Tibial artery (tissue), 4 donors: ENCODE measurements around the gene GDI1.

Experiments
- DNase-seq, 2 donors: peaks; one replicate each; pipeline ENCODE4 v3.0.0-alpha.2; 2019
- H3K27ac ChIP-seq, 2 donors: fragments of 200-600 bp; sonication (generic) in 1 of 2; 1 replicate in 1 of 2; 2 replicates in 1 of 2; pipeline ENCODE4 v1.5.1; 2018 to 2019; ENCODE audit warnings: mild to moderate bottlenecking in 1 of 2
- H3K27me3 ChIP-seq, 2 donors: fragments of 200-600 bp; sonication (generic) in 1 of 2; one replicate each; pipeline versions ENCODE4 v1.5.1 to v1.6.0; 2016 to 2019
- H3K36me3 ChIP-seq, 3 donors: fragments of 200-600 bp; sonication (generic) in 2 of 3; one replicate each; pipeline ENCODE4 v1.5.1; 2016 to 2019; ENCODE audit warnings: mild to moderate bottlenecking in 2 of 3
- H3K4me1 ChIP-seq, 4 donors: fragments of 200-600 bp; sonication (generic) in 2 of 4; 1 replicate in 3 of 4; 2 replicates in 1 of 4; pipeline ENCODE4 v1.5.1; 2016 to 2019
- H3K4me3 ChIP-seq, 2 donors: fragments of 200-600 bp; sonication (generic) in 1 of 2; 1 replicate in 1 of 2; 2 replicates in 1 of 2; pipeline ENCODE4 v1.5.1; 2018 to 2019; ENCODE audit warnings: mild to moderate bottlenecking in 2 of 2
- H3K9me3 ChIP-seq, 3 donors: fragments of 200-600 bp; sonication (generic) in 1 of 3; one replicate each; pipeline ENCODE4 v1.5.1; 2016 to 2019
- CTCF ChIP-seq, 2 experiments: fragments of 200-600 bp in 1 of 2; fragments of 450-650 bp in 1 of 2; IDR thresholded peaks; one replicate each; pipeline ENCODE4 v1.5.1; 2017 to 2019; ENCODE audit warnings: antibody characterized with exemption in 2 of 2, mild to moderate bottlenecking in 1 of 2, moderate library complexity in 1 of 2
- intact Hi-C: fragments of 100-400 bp; cut with DNase I; formaldehyde crosslinking; loops from one replicate; pipeline ENCODE4 v1.15.0; 2023; ENCODE audit warnings: low total_unique reads

GDI1 gene

DNA sequence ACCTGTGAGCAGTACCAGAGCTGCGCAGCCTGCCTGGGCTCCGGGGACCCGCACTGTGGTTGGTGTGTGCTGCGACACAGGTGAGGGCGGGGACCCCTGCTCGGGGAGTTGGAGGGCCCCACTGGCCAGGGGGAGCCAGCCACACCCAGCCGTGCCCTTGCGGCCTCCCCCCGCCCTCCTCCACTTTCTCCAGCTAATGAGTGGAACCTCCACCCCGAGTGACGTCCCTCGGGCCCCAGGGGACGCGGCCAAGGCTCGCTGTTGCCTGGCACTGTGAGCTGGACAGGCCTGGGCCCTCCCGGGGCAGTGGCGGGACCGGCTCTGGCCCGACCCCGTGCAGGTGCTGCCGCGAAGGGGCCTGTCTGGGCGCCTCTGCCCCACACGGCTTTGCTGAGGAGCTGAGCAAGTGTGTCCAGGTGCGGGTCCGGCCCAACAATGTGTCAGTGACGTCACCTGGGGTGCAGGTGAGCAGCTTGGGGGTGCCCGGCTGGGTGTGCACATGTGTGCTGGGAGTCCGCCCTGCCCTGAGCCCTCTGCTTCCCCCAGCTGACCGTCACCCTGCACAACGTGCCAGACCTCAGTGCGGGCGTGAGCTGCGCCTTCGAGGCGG lies 26.8 kb downstream of the GDI1 start:
- Histone ChIP-seq H3K4me1 (peaks cover 0 to 16% (median 12%) of the 10 kb centered on the region in 4 donors), H3K4me3 (no peak overlapping the region), H3K9me3 (no peaks in the 10 kb centered on the region), H3K27ac (no peak overlapping the region), H3K27me3 (no peaks in the 10 kb centered on the region), H3K36me3 (peaks cover 17 to 76% (median 30%) of the 10 kb centered on the region in 3 donors)
- TF ChIP-seq CTCF (IDR thresholded peaks at IDR 0.05), result no peak
- DNase-seq, result no peak
- intact Hi-C loops, result no loop called here

- H3K27ac ChIP-seq, result no peak overlapping the region
- no peaks in the 10 kb centered on the region for H3K27me3 ChIP-seq
- no peak for DNase-seq
- peaks cover 0 to 9% (median 4%) of the 10 kb centered on the region in 4 donors for H3K4me1 ChIP-seq
- peaks cover 21 to 87% (median 39%) of the 10 kb centered on the region in 3 donors for H3K36me3 ChIP-seq
- H3K4me3 ChIP-seq, result no peak overlapping the region
- intact Hi-C loops, result no loop called here
- no peak for TF ChIP-seq CTCF (IDR thresholded peaks at IDR 0.05)
- H3K9me3 ChIP-seq, result no peaks in the 10 kb centered on the region
Observed at GRCh38 chrX:154464806-154465365, 27.9 kb downstream of the GDI1 start.

GRCh38 chrX:154465601-154466000 lies 28.6 kb downstream of the GDI1 start:
- TF ChIP-seq CTCF (IDR thresholded peaks at IDR 0.05), result no peak
- no peaks in the 10 kb centered on the region for H3K9me3 ChIP-seq
- peaks cover 21 to 94% (median 46%) of the 10 kb centered on the region in 3 donors for H3K36me3 ChIP-seq
- no peak overlapping the region for H3K27ac ChIP-seq
- H3K27me3 ChIP-seq, result no peaks in the 10 kb centered on the region
- H3K4me1 ChIP-seq, result peaks cover 0 to 2% (median 0%) of the 10 kb centered on the region in 4 donors
- intact Hi-C loops, result no loop called here
- DNase-seq, result no peak
- no peak overlapping the region for H3K4me3 ChIP-seq

DNA sequence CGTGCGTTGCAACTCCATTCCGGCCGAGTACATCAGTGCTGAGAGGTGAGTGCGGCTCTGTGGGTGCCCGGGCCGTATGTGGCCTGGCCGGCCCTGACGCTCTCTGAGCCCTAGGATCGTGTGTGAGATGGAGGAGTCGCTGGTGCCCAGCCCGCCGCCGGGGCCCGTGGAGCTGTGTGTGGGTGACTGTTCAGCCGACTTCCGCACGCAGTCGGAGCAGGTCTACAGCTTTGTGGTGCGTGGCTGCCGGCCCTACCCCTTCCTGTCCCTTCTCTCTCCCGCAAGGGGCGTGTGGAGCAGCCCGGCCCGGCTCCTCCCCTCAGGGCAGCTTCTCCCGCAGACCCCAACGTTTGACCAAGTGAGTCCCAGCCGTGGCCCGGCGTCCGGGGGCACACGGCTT lies 29.1 kb downstream of the GDI1 start:
- Histone ChIP-seq H3K27ac (no peak overlapping the region), H3K4me1 (no peaks in the 10 kb centered on the region), H3K9me3 (no peaks in the 10 kb centered on the region), H3K27me3 (no peaks in the 10 kb centered on the region), H3K4me3 (no peak overlapping the region), H3K36me3 (peaks cover 21 to 98% (median 51%) of the 10 kb centered on the region in 3 donors)
- no peak for TF ChIP-seq CTCF (IDR thresholded peaks at IDR 0.05)
- no peak for DNase-seq
- intact Hi-C loops, result no loop called here

- Histone ChIP-seq H3K36me3 (peaks cover 21 to 98% (median 57%) of the 10 kb centered on the region in 3 donors), H3K9me3 (no peaks in the 10 kb centered on the region), H3K27ac (no peak overlapping the region), H3K4me1 (no peaks in the 10 kb centered on the region), H3K4me3 (no peak overlapping the region), H3K27me3 (no peaks in the 10 kb centered on the region)
- TF ChIP-seq CTCF (IDR thresholded peaks at IDR 0.05), result no peak
- no peak for DNase-seq
- intact Hi-C loops, result no loop called here
Observed at GRCh38 chrX:154466907-154467306, 30.0 kb downstream of the GDI1 start.
